Subcutaneous adipose tissue (tissue), 4 donors: ENCODE measurements around the gene L1CAM. TPM values are rescaled to one million over a fixed set of nuclear protein-coding genes. Genes with fewer than 3 reads are reported as not detected.

Experiments
- CTCF ChIP-seq: fragments of 450-650 bp; IDR thresholded peaks from one replicate; pipeline ENCODE4 v1.5.1; 2016; ENCODE audit warnings: low read depth, mild to moderate bottlenecking, control low read depth, antibody characterized with exemption, moderate library complexity
- total RNA-seq, 4 donors: library from RNA; depleted of rRNA; stranded (reverse); fragments of >200 nt; gene quantifications; one replicate each; pipeline ENCODE4 v1.1.0, GENCODE V29; 2016

Gene L1CAM
- total RNA-seq, 4 donors from 2014 or later = 0.68 to 1.5 (median 0.95) TPM

GRCh38 chrX:153926858-153927671, 41.1 kb upstream of the L1CAM start:
- no peak for TF ChIP-seq CTCF

- no peak for TF ChIP-seq CTCF
Measured at GRCh38 chrX:153926552-153926857, 40.5 kb upstream of the L1CAM start.

- no peak for TF ChIP-seq CTCF
Measured at GRCh38 chrX:153925739-153926551, 40.0 kb upstream of the L1CAM start, which contains the start of gene ARHGAP4. Gene ARHGAP4, minus strand, starts transcription at chrX:153926264. Its CDS starts 62 bp downstream, at chrX:153926202.

- no peak for TF ChIP-seq CTCF
Measured at GRCh38 chrX:153925387-153925738, 39.4 kb upstream of the L1CAM start.

GRCh38 chrX:153924149-153924861, 38.3 kb upstream of the L1CAM start:
- TF ChIP-seq CTCF = no peak

GRCh38 chrX:153922932-153923857, 37.2 kb upstream of the L1CAM start:
- no peak for TF ChIP-seq CTCF
